HG02870 (cell line): Measurements from ENCODE around the gene SSTR3.

Source experiments
- ATAC-seq: cut with Tn5 transposase; IDR thresholded peaks from one replicate; pipeline ENCODE4 v1.9.1; 2021; ENCODE audit warnings: mild to moderate bottlenecking, moderate library complexity; ENCODE audit not compliant: unreplicated experiment

SSTR3 gene

DNA sequence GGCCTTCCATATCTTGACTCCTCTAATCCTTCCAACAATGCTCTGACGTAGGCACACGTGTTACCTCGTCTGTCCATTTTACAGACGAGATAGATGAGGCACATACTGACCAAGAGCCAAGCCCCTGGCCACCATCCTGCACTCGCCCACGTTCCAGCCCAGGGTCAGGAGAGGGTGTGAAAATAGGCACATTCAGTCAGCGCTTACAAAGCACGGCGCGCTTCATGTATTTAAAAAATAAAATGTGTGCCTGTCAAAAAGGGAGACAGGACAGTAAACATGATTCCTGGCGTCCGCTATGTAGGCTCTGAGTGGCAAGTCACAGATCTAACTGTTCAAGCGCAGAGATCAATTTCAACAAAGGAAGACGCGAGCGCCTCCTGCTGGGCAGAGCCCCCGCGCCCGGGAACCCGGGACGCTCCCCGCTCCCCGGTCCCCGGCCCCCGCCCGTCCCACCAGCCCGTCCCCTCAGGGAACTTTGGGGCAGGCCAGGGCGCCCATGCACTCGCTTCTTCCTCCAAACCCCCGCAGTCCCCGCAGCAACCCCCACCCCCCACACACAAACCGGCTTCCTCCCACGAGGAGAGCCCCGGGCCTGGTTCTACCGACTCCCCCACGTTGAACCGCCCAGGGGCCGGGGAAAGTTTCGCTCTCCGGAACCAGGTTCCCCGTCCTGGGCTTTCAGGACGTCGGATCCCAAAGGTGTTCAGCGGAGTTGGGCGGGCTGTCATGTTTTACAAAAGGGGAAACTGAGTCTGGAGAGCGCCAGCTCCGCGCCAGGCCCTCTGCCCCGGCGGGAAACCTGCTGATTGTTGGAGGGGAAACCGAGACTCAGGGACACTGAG, 13.8 kb downstream of the SSTR3 start:
- ATAC-seq, result peak; percentile 13

DNA sequence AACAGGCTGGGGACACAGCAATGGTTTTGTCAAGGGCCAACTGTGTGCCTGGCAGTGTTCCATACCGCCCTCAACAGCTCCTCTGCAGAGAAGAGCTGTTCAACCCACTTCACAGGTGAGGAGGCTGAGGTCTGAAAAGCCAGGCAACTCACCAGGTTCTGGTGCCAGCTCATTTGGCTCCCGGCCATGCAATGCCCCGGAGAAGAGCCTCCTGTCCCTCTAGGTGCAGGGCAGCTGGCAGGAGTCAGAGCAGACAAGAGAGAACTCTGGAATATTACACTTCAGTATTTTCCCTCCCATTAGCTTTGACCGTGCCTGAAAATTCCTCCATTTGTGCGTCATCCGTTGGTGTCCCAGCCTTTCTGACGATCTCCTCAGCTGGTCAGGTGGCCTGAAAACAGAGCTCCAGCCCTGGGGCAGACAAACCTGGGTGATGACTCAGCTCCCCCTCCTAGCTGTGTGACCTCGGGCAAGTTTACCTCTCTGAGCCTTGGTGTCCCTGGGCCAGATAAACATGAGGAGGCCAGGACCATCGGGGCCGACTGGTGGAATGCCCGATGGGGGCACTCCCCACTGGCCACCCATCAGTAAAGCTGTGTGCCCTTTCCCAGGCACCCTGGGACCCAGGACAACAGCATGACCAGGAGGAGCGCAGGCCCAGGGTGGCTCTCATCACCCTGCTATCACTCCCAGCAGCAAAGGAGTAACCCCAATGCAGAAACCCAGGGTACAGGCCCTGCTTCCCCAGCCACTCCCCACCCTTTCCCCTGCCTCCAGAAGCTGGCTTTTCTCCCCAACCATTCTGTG, 14.6 kb downstream of the SSTR3 start:
- ATAC-seq, result no peak

DNA sequence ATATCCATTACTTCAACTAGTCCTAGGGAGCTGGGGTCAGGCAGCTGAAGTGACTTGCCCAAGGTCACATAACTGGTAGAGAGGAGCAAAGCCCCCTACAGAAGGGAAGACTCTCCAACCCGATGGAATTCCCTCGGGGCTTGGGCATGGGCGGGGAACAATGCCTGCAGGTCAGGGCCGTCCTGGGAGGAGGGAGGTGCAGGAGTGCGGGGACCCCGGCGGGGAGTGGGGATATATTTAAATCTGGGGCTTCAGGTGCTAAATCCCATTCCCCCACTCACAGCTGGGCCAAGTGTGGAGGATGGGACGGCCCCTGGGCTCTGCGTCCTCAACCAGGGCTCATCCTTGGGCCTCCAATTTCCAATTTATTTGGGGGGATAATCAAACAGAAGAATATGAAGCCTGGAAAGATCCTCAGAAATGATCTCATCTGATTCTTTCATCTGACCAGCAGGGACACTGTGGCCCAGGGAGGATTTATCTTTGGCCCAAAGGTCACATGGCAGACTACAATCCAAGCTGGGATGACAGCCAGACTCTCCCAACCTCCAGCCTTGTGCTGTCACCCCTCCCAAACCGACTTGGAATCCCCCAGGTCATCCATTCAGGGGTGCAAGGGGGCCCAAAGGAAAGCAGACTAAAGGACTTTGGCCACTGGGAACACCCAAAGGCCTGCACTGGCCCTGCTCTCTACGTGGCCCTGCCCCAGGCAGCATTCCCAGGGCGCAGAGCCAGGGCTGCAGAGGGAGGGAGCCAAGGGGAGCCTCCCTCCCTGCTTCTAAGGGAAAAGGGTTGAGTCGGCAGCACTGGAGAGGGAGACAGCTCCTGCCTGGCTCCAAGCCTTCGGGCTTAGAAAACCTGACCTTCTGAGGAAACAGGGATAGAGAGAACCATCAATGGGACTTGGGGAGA, 15.5 kb downstream of the SSTR3 start:
- ATAC-seq, result no peak

DNA sequence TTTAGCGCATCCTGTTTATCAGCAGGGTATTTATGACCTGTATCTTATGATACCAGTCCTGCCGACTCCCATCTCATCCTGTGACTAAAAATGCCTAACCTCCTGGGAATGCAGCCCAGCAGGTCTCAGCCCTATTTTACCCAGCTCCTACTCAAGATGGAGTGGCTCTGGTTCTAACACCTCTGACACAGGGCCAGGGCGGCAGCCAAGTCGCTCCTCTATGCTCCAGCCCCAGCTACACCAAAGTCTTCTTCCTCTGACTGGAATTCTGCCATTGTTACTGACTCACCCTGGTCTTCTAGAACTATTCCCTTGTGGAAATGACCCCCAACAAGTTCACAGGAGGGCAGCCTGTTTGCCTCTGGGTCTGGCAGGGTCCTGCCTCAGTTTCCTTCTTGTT, 16.4 kb downstream of the SSTR3 start:
- no peak for ATAC-seq

DNA sequence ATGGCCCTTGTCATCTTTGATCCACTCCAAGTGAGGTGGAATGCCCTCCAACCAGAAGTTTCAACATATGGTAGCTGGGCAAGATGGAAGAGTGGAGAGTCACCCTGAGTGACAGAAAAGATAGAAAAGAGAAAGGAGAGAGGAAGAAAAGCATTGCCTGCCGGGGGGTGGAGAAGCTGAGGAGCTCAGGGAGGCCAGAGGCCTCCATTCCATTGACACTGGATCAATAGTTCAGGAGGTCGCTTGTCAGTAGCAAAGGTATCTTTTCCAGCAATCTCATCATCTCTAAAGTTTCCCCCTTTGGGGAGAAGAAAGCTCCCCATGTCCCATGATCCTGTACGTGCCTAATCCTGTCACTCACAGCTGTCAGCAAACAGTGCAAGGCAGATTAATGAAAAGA, 17.5 kb downstream of the SSTR3 start:
- no peak for ATAC-seq

DNA sequence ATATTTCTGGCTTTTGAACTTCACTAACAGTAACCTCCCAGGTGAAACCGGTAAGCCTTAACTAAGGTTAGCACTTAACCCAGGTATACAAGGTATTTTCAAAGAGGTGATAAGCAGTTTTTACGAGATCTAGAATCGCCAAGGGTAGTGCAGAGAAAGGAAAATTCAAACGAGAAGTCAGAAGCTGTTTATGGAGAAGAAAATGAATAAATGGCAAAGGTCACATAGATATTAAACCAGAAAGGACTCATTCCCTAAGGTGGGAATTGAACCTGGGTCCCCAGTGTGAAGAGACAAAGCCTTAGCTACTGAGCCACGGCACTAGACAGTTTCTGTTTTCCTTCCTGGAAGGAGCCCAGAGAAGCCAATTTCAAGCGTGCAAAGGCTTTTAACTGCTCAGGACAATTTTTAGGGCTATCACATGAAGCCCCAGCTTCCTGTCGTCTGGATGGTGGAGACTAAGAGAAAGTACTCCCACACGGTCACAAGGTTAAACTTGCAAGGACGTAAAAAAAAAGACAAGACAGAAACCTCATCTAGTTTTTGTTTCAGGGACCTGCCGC, 18.6 kb downstream of the SSTR3 start:
- ATAC-seq, result no peak

DNA sequence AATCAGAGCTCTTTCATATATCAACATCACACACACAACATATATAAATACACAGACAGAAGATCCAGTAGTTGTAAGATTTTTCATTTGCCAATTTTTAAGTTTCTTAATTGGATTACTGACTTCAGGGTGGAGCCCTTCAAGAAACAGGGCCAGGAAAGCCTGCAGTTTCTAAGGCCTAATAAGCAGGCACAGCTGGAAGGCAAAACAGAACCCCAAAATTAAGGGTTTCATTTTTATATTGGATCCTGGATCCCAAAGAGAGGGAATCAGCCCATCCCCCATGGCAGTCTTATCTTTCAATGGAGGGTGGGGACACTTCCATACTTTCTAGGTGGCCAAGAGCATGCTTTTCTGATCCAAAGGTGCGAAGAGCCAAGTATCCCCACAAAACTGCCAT, 19.5 kb downstream of the SSTR3 start:
- no peak for ATAC-seq

DNA sequence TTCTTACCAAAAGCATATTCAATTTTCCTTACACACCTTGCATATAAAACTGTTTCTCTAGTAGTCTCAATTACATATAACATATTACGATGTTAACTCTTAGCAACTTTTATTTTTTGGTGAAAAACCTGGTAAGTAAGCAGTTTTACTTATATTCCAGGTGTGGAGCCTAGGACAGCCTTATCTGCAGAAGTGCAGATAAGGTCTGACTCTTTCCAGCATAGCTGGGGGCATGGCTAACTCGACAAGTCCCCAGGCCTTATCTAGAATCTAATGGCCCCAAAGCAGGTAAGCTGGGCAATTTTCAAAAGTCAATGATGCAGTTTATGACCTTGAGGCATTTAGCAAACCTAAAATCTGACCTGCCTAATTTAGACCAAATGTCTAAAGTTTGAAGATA, 20.1 kb downstream of the SSTR3 start:
- no peak for ATAC-seq

DNA sequence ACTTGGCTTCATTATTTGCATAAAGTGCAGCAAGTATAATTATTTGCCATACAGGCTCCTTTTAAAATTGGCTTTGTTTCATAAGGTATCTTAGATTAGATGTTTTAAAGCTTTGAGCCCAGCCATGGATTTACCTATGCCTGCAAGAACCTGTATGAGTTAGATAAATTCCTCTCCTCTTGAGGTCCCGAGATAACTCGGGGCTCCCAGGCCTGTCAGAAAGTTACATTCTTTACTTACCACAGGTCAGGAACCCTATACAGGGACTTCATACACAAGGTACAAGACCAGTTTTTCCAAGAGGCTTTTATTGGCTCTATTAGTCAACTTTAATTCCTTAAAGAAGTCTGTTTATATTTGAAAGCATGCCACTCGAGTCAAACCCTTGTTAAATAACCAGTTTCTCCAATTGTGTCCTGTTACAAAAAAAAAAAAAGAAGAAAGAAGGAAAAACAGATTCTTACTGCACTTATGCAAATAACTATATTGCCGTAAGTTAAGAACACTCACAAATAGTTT, 22.0 kb downstream of the SSTR3 start:
- ATAC-seq, result no peak

DNA sequence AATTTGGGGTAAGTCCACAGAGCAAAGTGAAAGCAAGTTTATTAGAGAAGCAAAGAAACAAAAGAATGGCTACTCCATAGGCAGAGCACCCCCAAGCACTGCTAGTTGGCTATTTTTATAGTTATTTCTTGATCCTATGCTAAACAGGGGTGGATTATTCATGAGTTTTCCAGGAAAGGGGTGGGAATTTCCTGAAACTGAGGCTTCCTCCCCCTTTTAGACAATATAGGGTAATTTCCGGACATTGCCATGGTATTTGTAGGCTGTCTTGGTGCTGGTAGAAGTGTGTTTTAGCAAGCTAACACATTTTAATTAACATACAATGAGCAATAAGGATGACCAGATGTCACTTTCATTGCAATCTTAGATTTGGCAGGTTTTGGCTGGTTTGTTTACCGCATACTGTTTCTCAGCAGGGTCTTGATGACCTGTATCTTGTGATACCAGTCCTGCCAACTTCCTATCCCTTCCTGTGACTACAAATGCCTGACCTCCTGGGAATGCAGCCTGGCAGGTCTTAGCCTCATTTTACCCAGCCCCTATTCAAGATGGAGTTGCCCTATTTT, 23.3 kb downstream of the SSTR3 start:
- no peak for ATAC-seq

DNA sequence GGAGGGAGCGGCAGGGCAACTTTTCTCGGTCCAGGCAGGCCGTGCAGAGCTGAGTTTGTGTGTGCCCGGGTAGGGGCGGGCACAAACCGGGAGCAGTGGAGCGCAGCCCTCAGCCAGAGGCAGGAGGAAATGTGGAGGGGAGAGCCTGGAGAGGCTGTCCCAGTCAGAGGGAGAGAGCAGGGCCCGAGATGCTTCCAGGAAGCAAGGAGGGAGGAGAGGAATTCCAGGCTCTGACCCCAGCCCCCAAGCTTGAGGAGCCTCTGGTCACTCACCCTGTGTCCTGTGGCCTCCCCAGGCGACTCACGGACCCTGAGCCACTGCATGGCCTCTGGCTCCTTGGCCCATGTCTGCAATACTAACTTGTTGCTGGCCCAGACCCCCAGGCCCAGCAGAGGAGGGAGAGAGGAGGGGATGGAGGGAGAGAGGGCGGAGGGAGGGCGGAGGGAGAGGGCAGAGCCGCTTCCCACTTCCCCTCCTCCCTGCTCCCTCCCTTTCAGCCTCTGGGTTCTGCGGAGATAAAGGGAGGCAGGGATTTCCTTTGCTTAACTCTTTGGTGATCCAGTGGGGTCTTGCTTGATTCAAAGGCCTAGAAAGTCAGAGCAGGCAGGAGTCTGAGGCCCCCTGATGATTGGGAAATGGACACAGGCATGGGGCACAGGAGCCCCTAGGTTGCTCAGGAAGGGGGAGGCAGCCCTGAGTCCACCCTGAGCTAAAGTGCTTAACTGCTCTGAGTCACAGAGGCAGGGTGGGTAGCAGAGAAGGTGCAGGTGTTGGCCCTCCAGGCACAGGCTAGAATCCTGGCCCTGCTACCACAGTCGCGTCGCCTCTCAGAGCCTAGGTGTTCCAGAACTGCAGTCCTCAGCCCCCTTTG, 24.2 kb downstream of the SSTR3 start, which contains the start of gene C1QTNF6:
Gene C1QTNF6 (minus strand): TSS at position 357 of the 871 bp plus-strand sequence. CDS start 34 bp downstream, at position 323.
- no peak for ATAC-seq

DNA sequence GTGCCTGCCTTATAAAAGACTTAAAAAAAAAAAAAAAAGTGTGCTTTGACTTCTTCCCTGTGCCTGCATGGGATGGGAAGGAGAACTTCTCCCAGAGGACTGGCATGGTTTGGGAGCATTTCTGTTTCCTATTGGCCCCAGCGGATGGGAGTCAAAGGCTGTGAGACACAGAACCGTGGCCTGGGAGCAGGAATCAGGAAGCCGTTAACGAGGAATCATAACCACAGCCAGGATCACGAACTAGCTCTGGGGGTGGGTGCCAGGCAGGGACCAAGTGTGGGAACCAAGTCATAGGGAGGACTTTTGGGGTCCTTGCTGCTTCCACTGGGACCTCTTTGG, 24.8 kb downstream of the SSTR3 start:
- no peak for ATAC-seq

DNA sequence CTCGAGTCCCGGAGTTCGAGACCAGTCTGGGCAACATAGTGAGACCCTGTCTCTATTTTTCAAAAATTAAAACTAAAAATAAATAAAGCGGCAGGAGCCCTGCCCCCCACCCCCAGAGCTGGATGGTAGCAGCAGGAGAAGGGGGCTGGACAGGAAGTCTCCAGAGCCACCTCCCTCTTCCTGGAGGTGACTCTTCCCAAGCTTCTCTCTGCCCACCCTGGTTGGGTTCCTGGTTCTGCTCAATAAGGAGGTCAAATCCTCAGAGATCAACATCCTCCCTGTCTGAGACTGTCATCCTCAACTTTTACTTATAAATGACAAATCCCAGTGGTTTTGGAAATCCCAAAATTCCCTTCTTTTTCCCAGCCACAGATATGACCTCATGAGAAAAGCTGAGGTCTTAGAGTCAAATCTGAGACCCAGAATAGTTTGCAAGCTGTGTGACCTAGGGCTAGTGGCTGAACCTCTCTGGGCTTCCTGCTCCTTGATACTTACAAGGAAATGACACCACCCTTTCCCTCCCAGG, 25.2 kb downstream of the SSTR3 start:
- no peak for ATAC-seq

DNA sequence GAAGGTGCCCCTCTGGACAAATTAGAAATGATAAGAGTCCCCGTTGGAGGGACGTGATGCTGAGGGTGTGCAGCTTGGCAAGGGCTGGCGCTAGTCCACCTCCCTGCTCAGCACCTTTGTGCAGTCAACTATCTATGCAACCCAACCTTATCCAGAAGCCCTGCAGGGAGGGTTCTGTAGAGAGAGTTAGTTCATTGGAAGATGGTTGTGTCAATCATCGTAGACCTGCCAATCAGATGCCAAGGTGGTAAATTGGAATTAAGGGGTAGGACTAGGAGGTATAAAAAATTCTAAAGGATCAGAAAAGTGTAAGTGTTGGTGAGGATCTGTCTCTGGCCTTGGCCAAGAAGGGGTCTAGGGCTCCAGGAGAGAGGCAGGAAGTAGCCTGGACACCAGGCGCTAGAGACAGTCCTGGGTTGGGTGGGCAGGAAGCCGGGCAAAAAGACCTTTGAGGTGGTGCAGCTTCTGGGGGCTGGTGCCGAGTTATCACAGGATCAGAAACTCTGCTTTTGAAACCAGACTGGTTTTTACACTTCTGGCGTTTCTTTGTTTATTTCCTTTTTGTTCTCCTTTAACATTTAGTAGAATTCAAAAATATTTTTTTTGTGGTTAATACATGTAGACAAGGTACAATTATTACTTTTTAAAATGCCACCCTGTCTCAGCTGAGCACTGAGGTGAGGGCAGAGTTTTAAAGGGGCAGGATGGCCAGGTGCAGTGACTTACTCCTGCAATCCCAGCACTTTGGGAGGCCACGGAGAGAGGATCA, 25.9 kb downstream of the SSTR3 start:
- ATAC-seq, result no peak

DNA sequence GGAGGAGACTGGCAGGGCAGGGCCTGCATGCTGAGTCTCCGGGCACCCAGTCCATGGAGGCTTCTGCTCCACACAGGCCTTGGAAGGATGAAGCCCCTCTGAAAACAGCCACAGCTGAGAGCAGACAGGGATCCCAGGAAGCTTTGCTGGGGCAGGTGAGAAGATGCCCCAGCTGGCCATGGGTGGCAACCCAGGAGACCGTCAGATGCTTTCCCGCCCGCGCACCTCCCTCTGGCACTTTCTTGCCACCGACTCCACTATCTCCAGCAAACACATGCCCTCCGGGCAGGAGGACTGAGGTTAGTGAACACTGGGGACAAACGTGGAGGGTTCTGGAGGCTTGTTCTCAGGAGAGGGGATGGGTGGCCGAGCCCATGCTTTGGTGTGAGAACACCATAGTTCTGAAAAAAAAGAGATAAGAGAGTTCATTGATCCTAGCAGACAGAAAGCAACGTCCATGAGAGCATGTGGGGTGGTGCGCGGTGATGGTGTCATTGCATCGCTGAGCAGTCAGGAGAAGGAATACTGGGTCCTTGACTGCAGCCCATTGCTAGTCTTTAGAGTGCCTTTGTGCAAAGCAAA, 26.5 kb downstream of the SSTR3 start:
- ATAC-seq, result no peak

DNA sequence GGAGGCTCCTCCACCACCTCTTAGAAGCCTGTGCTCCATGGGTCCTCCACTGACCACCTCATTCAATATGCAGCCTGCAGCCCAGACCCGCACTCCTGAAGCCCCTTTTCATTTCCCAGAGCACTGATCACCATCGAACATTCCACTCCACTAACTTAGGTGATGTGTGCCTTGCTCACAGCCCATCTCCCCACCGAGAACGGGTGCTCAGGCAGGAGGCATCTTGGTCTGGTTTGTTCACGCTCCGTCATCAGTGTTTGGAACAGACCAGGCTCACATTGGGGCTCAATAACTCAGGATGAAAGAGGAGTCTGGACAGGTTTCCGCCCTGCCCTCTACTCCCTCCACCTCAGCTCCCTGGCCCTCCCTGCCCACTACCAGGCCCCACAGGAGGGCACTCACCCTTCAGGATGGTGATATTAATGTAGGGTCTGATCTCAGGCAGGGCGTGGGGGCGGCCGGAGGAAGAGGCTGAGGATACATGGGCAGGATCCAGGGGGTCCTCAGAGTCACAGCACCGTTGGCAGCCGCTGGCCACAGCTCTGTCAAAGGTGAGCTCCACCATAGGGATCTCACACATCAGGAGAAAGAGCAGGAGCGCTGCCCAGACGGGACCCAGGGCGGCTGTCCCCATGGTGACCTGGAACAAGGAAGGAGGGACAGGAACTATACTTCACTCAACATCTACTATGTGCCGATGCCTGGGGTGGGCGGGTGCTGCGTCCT, 27.3 kb downstream of the SSTR3 start:
- ATAC-seq, result no peak

DNA sequence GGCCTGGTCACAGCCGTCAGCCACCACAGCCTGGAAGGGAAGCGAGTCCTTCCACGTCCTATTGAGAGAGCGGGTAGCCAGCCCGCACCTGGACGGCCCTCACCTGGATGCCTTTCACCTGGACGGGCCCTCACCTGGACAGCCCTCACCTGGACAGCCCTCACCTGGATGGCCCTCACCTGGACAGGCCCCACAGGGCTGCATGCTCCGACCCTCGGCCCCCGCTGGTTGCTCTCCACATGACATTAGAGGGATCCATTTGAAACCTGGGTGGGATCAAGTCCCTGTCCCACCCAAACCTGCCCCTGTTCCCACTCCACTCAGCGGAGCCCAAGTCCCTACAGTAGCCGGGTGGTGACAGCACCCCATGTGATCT, 27.9 kb downstream of the SSTR3 start:
- no peak for ATAC-seq
